ENCODE results near the gene IMPA2. TPM values are rescaled to one million over a fixed set of nuclear protein-coding genes. Genes with fewer than 3 reads are reported as not detected.

IMPA2 gene
- total and polyA plus RNA-seq, 2 of the 13 experiments (the other 11 are each of a cell fraction or from before 2014, with no cell fraction given) = 37.8 to 71.8 TPM

- TF ChIP-seq ZBED4 (CRISPR knock-in tag; IDR thresholded peaks at IDR 0.05; ENCODE audit: borderline replicate concordance) (peak; percentile 37; the same call in 1 of the 2 replicates), MYPOP (CRISPR knock-in tag; IDR thresholded peaks at IDR 0.05) (no peak), ETV5 (CRISPR knock-in tag; IDR thresholded peaks at IDR 0.05; ENCODE audit: borderline replicate concordance) (peak; percentile 44; the same call in 1 of the 2 replicates), SMC3 (IDR thresholded peaks at IDR 0.05; ENCODE audit: low read length) (peak; percentile 90), MIXL1 (CRISPR knock-in tag; IDR thresholded peaks at IDR 0.05) (0 out of 2 replicates have a peak, but pooled peaks have one; percentile 47), ZNF232 (CRISPR knock-in tag; IDR thresholded peaks at IDR 0.05; ENCODE audit: borderline replicate concordance) (no peak), SKI (IDR thresholded peaks at IDR 0.05; ENCODE audit: partially characterized antibody) (peak; percentile 11), HIC2 (CRISPR knock-in tag; IDR thresholded peaks at IDR 0.05; ENCODE audit: low read depth) (no peak), ZNF225 (CRISPR knock-in tag; IDR thresholded peaks at IDR 0.05) (no peak), THYN1 (CRISPR knock-in tag; IDR thresholded peaks at IDR 0.05; ENCODE audit: borderline replicate concordance, low read depth) (no peak), ZNF768 (CRISPR knock-in tag; IDR thresholded peaks at IDR 0.05) (0 out of 2 replicates have a peak, but pooled peaks have one; percentile 23), AHDC1 (CRISPR knock-in tag; IDR thresholded peaks at IDR 0.05; ENCODE audit: borderline replicate concordance) (peak; percentile 21; the same call in 1 of the 2 replicates), ZKSCAN8 (CRISPR knock-in tag; IDR thresholded peaks at IDR 0.05; ENCODE audit: borderline replicate concordance) (0 out of 2 replicates have a peak, but pooled peaks have one; percentile 52), ETS1 (CRISPR knock-in tag; IDR thresholded peaks at IDR 0.05) (no peak)
Measured at GRCh38 chr18:11995445-11996189, 14.3 kb downstream of the IMPA2 start (continued).

Data from HepG2 (cell line).